Measurements from ENCODE around the gene AGAP3.

AGAP3 gene

GRCh38 chr7:151188252-151188542 is 101.9 kb downstream of the AGAP3 start:
- DNase-seq (ENCODE audit: low read depth) = no peak
- H3K4me3 ChIP-seq (ENCODE audit: control insufficient read depth, low read depth, low read length) = no peak overlapping the region
- TF ChIP-seq CTCF (conservative IDR thresholded peaks at IDR 0.05; ENCODE audit: control insufficient read depth, insufficient read depth, low read depth, low read length) = no peak

- no peak overlapping the region for H3K4me3 ChIP-seq (ENCODE audit: control insufficient read depth, low read depth, low read length)
- TF ChIP-seq CTCF (conservative IDR thresholded peaks at IDR 0.05; ENCODE audit: control insufficient read depth, insufficient read depth, low read depth, low read length) = no peak
- DNase-seq (ENCODE audit: low read depth) = no peak
These were observed 102.8 kb downstream of the AGAP3 start for GRCh38 chr7:151189038-151189437.

GRCh38 chr7:151191544-151191943 is 105.3 kb downstream of the AGAP3 start:
- no peak for TF ChIP-seq CTCF (conservative IDR thresholded peaks at IDR 0.05; ENCODE audit: control insufficient read depth, insufficient read depth, low read depth, low read length)
- no peak overlapping the region for H3K4me3 ChIP-seq (ENCODE audit: control insufficient read depth, low read depth, low read length)
- DNase-seq (ENCODE audit: low read depth) = no peak

- DNase-seq (ENCODE audit: low read depth) = no peak
- TF ChIP-seq CTCF (conservative IDR thresholded peaks at IDR 0.05; ENCODE audit: control insufficient read depth, insufficient read depth, low read depth, low read length) = no peak
- no peak overlapping the region for H3K4me3 ChIP-seq (ENCODE audit: control insufficient read depth, low read depth, low read length)
These were observed 105.8 kb downstream of the AGAP3 start for GRCh38 chr7:151192002-151192539.

- H3K4me3 ChIP-seq (ENCODE audit: control insufficient read depth, low read depth, low read length) = no peak overlapping the region
- no peak for DNase-seq (ENCODE audit: low read depth)
These were observed 107.1 kb downstream of the AGAP3 start for GRCh38 chr7:151193203-151193978.

More at GRCh38 chr7:151193203-151193978, 107.1 kb downstream of the AGAP3 start:
- TF ChIP-seq CTCF (conservative IDR thresholded peaks at IDR 0.05; ENCODE audit: control insufficient read depth, insufficient read depth, low read depth, low read length) = no peak
